ENCODE measurements around the gene ZMYM3. TPM values are rescaled to one million over a fixed set of nuclear protein-coding genes. Genes with fewer than 3 reads are reported as not detected.

The ZMYM3 gene
- polyA plus RNA-seq (7.3 to 11.6 TPM (median 7.7 TPM) in 3 replicates), polyA minus RNA-seq (16.7 to 27.0 TPM (median 18.0 TPM) in 3 replicates)
- polyA plus RNA-seq (2011; ENCODE audit: low read depth) = 1.6 TPM
- polyA plus RNA-seq (2011; cell fraction: cytosol; rRNA removed) = 5.9 and 7.2 TPM in 2 replicates
- 20.3 and 24.3 TPM in 2 replicates for polyA plus RNA-seq (2011; cell fraction: nucleus; rRNA removed)
- polyA plus RNA-seq (2012; ENCODE audit: low replicate concordance) = 4.1 and 10.7 TPM in 2 replicates
- 12.3 TPM for polyA minus RNA-seq (2011; cell fraction: cytosol; rRNA and poly(A)+ RNA removed)
- polyA minus RNA-seq (2011; cell fraction: nucleus; rRNA and poly(A)+ RNA removed) = 17.0 and 24.7 TPM in 2 replicates

DNA sequence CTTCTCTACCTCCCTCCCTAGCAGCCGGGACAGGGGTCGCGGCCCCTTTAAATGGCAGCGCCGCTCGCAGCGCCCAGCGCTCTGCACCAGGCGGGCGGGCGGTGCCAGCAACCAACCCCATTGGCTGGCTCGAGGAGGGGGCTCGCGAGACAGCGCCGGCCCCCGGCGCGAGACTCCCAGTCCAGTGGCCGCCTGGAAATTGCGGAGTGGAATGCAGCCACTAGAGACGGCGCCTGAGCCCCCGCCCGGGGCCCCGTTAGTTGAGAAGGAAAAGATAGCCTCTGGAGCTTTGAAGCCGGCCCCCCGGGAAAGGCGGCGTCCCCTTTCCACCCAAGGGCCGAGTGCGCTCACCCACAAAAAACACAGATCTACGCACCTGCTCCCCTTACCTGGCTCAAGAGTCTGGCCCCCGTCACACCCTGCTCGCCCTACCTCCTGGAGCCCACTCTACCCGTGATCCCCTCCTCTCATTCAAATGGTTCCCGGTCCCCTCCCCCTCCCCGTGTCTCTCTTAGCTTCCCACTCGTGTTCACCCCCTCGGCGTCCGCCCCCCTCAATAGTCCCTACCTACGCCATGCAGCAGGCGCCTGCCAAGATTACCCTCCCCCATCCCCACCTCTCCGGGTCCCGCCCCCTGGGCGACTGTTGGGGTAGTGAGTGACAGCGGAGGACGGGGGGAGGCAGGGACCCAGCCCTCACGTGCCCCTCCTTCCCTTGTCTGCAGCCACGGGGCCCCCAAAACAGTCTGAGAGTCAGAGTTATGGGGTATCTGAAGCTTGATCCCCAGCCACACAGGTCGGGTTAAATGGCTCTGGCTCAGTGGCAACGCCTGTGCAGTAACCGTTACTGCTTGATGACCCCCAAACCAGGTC, at the start of gene ZMYM3:
Gene ZMYM3 (minus strand): TSS at position 49 of the 872 bp plus-strand sequence. CDS start 885 bp downstream, outside the sequence.
- no peak for DNase-seq (ENCODE audit: low read depth, low spot score)
- Histone ChIP-seq H3K4me2 (ENCODE audit: control insufficient read depth, extremely low read depth, insufficient read depth, low read depth, low read length) (peak within 1 kb of the TSS; percentile 80), H3K9me3 (ENCODE audit: control insufficient read depth, low read depth, low read length) (no peaks in the 10 kb centered on the region), H2AFZ (ENCODE audit: control insufficient read depth, low read length) (peak within 1 kb of the TSS; percentile 69), H3K27me3 (ENCODE audit: control insufficient read depth, extremely low read depth, insufficient read depth, low read length) (no peaks in the 10 kb centered on the region), H3K36me3 (ENCODE audit: control insufficient read depth in 2 of 2, extremely low read depth in 1 of 2, insufficient read depth in 2 of 2, low read length in 2 of 2) (no peaks in the 10 kb centered on the region), H3K79me2 (ENCODE audit: control insufficient read depth, insufficient read depth, low read length) (peaks cover 3% of the 10 kb centered on the region), H3K4me1 (ENCODE audit: control insufficient read depth, extremely low read depth, insufficient read depth, low read length) (peaks cover 2% of the 10 kb centered on the region), H3K9ac (ENCODE audit: control insufficient read depth, extremely low read depth, insufficient read depth, low read length) (peak within 1 kb of the TSS; percentile 72), H3K9me1 (ENCODE audit: control insufficient read depth, extremely low read depth, insufficient read depth, low read length) (no peaks in the 10 kb centered on the region), H3K27ac (ENCODE audit: control insufficient read depth, insufficient read depth, low read length) (peak within 1 kb of the TSS; percentile 31), H4K20me1 (ENCODE audit: control insufficient read depth, extremely low read depth, insufficient read depth, low read length) (no peaks in the 10 kb centered on the region), H3K4me3 (ENCODE audit: control insufficient read depth in 2 of 3, extremely low read depth in 1 of 3, insufficient read depth in 2 of 3, low read depth in 1 of 3, low read length in 3 of 3) (peak within 1 kb of the TSS; percentile 63 to 74 (median 69))
- no peak for FAIRE-seq
- dilution Hi-C loops (cut with MboI; ENCODE audit: extremely low pct_ligation_motif_present, low sequenced_read_pairs) = no loop called here
- no peak for TF ChIP-seq EZH2 (IDR thresholded peaks at IDR 0.05; ENCODE audit: low read length)
- TF ChIP-seq, protein P1, sequence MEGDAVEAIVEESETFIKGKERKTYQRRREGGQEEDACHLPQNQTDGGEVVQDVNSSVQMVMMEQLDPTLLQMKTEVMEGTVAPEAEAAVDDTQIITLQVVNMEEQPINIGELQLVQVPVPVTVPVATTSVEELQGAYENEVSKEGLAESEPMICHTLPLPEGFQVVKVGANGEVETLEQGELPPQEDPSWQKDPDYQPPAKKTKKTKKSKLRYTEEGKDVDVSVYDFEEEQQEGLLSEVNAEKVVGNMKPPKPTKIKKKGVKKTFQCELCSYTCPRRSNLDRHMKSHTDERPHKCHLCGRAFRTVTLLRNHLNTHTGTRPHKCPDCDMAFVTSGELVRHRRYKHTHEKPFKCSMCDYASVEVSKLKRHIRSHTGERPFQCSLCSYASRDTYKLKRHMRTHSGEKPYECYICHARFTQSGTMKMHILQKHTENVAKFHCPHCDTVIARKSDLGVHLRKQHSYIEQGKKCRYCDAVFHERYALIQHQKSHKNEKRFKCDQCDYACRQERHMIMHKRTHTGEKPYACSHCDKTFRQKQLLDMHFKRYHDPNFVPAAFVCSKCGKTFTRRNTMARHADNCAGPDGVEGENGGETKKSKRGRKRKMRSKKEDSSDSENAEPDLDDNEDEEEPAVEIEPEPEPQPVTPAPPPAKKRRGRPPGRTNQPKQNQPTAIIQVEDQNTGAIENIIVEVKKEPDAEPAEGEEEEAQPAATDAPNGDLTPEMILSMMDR (optimal IDR thresholded peaks at IDR 0.05 in 1 of 3, IDR thresholded peaks at IDR 0.05 in 1 of 3, conservative IDR thresholded peaks at IDR 0.05 in 1 of 3; ENCODE audit: extremely low read depth in 1 of 3, insufficient read depth in 2 of 3, low read length in 3 of 3) = no peak

DNA sequence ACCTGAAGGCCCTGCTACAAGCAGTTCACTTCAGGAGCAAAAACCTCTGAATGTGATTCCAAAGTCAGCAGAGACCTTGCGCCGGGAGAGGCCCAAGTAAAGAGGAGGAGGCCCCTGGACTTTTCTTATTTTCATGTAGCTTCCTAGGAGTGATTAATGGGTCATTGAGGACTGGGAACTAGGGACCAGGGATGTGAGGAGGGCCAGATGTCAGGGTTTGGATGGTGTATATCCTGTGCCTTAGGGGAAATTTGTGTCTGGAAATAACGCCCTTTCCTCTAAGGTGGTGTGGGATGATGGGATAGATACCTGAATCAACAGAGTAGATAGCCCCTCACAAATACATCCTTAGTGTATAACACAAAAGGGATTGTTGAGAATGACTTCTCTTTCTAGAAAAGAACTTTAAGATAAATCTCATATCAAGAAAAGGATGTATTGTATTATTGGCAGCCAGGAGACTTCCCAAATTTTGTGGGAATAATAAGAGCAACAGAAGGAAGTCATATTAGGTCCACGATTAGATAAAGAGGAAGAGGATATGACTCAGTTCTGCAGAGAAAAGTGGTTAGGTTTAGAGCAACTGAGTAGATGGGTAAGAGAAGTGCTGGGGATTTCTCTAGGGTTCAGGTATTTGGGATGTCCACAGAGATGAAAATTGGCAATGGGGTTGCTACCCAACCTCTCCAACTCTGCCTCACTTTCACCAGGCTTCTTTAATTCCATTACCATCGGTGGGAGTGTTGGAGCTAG, 48.7 kb upstream of the ZMYM3 start:
- TF ChIP-seq EZH2 (IDR thresholded peaks at IDR 0.05; ENCODE audit: low read length) = no peak
- TF ChIP-seq, protein P1 (optimal IDR thresholded peaks at IDR 0.05 in 1 of 3, IDR thresholded peaks at IDR 0.05 in 1 of 3, conservative IDR thresholded peaks at IDR 0.05 in 1 of 3; ENCODE audit: extremely low read depth in 1 of 3, insufficient read depth in 2 of 3, low read length in 3 of 3) = no peak
- H3K4me2 ChIP-seq (ENCODE audit: control insufficient read depth, extremely low read depth, insufficient read depth, low read depth, low read length) = no peak overlapping the region
- no peaks in the 10 kb centered on the region for H3K79me2 ChIP-seq (ENCODE audit: control insufficient read depth, insufficient read depth, low read length)
- H3K27me3 ChIP-seq (ENCODE audit: control insufficient read depth, extremely low read depth, insufficient read depth, low read length) = no peaks in the 10 kb centered on the region
- no peak overlapping the region for H2AFZ ChIP-seq (ENCODE audit: control insufficient read depth, low read length)
- peaks cover 2% of the 10 kb centered on the region for H3K4me1 ChIP-seq (ENCODE audit: control insufficient read depth, extremely low read depth, insufficient read depth, low read length)
- H3K36me3 ChIP-seq (ENCODE audit: control insufficient read depth in 2 of 2, extremely low read depth in 1 of 2, insufficient read depth in 2 of 2, low read length in 2 of 2) = peaks cover 3 to 7% of the 10 kb centered on the region in 2 experiments
- no peak overlapping the region for H3K4me3 ChIP-seq (ENCODE audit: control insufficient read depth in 2 of 3, extremely low read depth in 1 of 3, insufficient read depth in 2 of 3, low read depth in 1 of 3, low read length in 3 of 3)
- no peak overlapping the region for H3K9ac ChIP-seq (ENCODE audit: control insufficient read depth, extremely low read depth, insufficient read depth, low read length)
- FAIRE-seq (peak; percentile 29), DNase-seq (ENCODE audit: low read depth, low spot score) (no peak)
- H3K9me1 ChIP-seq (ENCODE audit: control insufficient read depth, extremely low read depth, insufficient read depth, low read length) = no peaks in the 10 kb centered on the region
- no peaks in the 10 kb centered on the region for H4K20me1 ChIP-seq (ENCODE audit: control insufficient read depth, extremely low read depth, insufficient read depth, low read length)
- dilution Hi-C loops (cut with MboI; ENCODE audit: extremely low pct_ligation_motif_present, low sequenced_read_pairs) = no loop called here
- no peak overlapping the region for H3K27ac ChIP-seq (ENCODE audit: control insufficient read depth, insufficient read depth, low read length)
- H3K9me3 ChIP-seq (ENCODE audit: control insufficient read depth, low read depth, low read length) = no peaks in the 10 kb centered on the region
